Brain pericyte (primary cell): ENCODE results near the gene MCM8.

Experiments
- DNase-seq: peaks from one replicate; pipeline ENCODE4 v3.0.0-alpha.2; 2012; ENCODE audit warnings: low read depth, low spot score

Gene MCM8

DNA sequence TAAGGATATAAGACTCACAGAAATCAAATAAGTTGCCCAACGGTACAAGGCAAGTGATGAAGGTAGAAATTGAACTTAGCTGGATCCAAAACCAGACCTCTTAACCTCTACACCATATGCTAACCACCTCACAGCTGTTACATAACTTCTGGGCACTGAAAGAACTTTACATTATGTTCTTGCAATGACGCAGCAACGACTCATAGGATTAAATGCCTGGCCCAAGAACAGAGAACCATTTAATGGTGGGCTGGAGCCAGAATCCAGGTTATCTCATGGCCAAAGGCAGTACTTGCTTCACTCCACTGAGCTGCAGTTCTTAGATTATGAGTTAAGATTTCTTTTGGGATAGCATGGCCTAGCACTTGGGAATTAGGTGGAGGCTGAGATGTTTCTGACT is 4.5 kb upstream of the MCM8 start:
- no peak for DNase-seq

DNA sequence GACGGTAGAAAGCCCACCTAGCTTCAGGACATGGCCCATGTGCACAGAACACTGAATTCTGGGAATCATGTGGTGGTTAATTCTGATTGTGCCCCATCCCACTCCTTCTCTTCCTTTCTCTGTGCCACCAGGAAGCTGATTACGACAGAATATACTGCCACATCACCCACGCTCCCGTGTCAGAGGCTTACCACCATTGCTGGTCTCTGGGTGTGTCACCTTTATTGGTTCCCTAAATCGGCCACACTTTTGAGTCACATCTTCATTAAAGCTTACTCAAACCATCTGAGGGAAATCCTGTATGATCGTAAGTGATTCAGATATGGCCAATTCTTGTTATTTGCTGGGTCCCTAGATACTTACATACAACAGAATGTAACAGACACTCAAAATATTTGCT is 3.2 kb upstream of the MCM8 start:
- no peak for DNase-seq

GRCh38 chr20:5949943-5950270 is 545 bp upstream of the MCM8 start:
- DNase-seq, result no peak

DNA sequence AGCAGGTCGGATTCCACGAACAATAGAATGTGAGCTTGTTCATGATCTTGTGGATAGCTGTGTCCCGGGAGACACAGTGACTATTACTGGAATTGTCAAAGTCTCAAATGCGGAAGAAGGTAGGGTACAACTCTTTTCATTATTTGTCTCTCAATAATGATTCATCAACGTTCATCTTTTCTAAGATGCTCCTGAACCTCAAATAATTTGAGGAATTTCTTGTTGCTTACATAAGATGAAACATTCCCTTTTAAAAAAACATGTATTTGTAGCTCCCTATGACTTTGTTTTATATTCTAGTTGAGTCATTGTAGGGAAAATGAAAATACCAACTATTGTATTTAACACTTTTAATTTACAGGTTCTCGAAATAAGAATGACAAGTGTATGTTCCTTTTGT is 17.0 kb downstream of the MCM8 start:
- DNase-seq, result no peak

DNA sequence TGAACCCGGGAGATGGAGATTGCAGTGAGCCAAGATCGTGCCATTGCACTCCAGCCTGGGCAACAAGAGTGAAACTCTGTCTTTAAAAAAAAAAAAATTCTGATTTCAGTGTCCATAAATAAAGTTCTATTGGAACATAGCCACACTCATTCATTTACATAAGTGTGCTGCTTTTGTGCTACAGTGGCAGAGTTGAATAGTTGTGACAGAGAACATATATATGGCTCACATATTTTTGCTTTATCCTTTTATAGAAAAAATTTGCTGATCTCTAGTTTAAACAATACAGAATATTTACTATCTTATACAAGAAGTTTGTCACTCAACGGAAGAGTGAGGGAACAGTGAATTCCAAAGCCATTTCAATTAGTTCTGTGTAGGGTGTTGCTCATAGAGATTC is 18.0 kb downstream of the MCM8 start:
- no peak for DNase-seq

DNA sequence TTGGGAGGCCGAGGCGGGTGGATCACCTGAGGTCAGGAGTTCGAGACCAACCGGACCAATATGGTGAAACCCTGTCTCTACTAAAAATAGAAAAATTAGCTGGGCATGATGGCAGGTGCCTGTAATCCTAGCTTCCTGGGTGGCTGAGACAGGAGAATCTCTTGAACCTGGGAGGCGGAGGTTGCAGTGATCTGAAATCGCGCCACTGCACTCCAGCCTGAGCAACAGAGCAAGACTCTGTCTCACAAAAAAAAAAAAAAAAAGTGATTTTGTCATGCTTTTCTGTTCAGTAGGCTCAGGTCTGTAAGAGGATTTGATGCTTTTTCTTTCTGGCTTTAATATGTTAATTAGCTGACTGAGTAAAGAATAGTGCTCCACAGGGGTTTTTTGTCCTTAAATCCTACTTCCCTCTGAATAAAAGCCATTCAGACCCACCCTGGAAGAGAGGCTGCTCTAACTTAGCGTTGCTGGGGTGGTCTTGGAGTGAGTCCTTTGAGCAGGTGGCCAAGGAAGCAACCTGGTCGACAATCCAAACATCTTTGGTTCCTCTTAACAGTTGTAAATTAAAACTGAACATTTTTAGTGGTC is 19.0 kb downstream of the MCM8 start:
- DNase-seq, result no peak

GRCh38 chr20:5969940-5970339 is 19.5 kb downstream of the MCM8 start:
- DNase-seq, result no peak

DNA sequence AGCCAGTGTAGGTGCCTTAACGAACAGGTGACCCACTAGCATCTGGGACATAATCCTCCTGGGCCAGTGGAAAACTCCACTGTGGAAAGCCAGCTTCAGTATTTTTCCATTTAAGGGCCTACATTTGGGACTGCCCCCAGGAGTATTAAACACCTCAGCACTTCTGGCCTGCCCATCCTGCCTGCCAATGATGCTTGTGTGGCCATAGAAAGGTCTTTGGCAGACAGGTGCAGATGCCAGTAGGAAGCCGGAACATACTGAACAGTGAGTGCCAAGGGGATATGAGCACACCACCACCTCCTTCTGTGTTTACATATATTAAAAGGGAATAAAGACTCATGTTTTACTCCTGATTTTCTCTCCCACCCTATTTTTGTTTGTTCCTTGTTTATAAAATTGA is 19.9 kb downstream of the MCM8 start:
- DNase-seq, result no peak

DNA sequence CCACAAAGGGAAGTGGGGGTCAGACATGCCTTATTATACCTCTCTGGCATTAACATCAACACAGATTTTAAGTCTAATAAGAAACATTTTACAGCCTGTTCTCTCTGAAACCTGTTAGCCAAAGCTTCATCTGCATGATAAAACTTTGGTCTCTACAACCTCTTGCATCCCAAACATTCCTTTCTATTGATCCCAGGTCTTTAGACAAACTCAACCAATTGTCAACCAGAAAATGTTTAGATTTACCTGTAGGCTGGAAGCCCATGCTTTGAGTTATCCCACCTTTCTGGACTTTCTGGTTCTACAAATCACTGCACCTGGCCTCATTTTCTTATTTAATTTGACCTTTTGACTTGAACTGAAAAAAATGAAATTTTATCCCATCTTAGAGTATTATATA is 20.8 kb downstream of the MCM8 start:
- no peak for DNase-seq

DNA sequence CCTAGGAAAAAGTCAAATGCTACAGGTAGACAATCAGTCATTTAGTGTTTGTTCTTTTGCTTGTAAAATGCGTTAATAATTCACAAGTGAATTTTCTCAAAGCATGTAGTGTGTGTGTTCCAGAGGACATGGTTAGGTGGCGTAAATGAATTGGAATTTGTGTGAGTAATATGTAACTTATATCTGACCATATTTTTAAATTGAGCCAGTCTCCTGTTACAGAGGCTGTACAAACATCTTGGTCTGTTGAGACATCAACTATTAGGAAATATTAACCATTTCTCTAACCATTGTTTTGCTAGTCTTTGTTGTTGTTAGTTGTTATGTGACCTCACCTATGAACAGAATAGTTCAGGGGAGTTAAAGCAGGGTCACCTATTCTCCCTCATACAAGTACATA is 22.7 kb downstream of the MCM8 start:
- DNase-seq, result peak; percentile 22

DNA sequence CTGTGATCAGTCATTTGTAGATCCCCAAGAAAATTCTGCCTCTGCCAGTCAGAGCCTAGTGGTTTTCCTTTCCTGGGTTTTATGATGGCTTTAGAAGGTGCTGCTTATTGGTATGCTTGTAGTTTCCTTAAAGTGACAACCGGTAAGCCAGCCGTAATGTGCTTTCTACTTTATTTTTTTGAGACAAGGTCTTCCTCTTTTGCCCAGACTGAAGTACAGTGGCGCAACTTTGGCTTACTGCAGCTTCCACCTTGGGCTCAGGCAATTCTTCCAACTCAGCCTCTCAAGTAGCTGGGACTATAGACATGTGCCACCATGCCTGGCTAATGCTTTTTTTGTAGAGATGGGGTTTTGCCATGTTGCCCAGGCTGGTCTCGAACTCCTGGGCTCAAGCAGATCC is 23.5 kb downstream of the MCM8 start:
- no peak for DNase-seq

DNA sequence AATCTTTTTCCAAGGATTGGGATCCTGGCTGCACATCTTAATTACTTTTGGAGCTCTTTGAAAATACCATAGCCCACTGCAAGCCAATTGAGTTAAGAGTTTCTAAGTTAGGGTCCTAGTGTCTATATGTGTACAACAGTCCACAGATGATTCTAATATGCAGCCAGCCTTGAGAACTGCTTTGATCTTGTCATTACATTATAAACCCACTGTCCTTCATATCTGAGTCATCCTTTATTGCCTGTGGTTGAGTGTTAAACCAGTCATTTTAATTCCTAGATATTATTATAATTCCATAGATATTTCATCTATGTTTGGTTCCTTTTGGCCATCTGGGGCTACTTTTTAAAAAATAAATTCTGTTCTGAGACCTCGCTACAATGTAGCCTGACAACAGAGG is 24.1 kb downstream of the MCM8 start:
- DNase-seq, result no peak

DNA sequence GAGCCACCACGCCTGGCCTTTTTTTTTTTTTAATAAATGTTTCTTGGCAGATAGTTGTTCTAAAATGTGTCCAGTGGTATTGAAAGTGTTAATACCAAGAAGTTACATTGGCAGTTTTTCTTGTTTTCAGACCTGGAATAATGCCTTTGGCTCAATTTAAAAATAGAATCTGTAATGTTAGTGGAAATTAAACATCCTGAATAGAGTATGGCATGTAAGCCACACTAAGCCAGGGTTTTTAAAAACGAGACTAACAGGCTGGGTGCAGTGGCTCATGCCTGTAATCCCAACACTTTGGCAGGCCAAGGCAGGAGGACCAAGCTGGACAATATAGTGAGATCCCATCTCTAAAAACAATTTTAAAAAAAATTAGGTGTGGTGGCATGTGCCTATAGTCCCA is 25.3 kb downstream of the MCM8 start:
- DNase-seq, result no peak

DNA sequence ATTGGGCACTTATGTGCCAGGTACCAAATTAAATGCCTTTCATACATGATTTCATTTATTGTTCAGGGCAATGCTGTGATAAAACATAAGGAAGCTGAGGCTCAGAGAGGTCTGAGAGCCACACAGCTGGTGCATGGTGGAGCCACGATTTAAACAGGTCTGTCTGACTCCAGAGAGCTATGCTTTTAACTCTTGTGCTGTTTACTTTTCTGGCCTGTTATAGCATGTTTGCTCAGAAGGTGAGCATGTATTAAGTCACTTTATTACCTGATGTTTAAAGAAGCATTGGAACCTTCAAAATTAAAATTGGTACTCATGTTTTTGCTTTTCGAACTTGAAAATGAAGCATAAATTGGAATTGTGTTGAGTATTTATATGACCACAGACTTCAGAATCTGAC is 26.8 kb downstream of the MCM8 start:
- no peak for DNase-seq

DNA sequence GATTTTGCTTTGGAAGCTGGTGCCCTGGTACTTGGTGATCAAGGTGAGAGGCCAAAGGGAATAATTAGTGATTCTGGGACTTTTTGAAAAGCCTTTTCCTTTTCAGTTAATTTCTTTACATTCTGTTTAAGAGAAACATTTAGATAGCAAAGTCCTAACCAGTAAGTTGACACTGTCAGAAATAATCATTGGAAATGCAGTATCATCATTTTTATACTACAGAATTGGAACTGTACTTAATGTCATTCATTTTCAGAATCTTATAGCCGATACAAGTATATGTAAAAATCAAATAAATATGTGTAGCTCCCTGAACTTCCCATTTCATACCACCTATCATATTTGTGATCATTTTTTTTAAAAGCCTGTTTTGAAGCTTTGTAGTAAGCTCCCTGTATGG is 27.5 kb downstream of the MCM8 start:
- no peak for DNase-seq

GRCh38 chr20:5979801-5980200 is 29.3 kb downstream of the MCM8 start:
- no peak for DNase-seq

- no peak for DNase-seq
Measured at GRCh38 chr20:5980720-5981538, 30.5 kb downstream of the MCM8 start.

DNA sequence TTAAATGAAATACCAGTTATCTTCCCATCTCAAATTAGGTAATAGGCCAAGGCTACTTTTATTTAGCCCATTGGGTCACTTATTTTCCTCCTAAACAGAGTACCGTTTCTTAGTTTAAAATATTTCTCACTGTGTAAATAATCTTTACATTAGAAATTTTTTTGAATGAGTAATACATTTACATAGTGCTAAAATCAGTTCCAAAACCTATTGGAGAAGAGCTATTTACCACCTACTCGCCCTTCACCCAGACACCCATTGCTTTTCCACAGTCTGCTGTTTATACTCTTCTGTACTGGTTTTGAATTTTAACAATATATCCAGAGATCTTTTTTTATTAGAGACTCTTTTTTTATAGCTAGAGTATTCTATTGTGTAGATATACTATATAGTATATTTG is 36.9 kb downstream of the MCM8 start:
- DNase-seq, result no peak

- no peak for DNase-seq
Measured at GRCh38 chr20:5989539-5989938, 39.1 kb downstream of the MCM8 start.

DNA sequence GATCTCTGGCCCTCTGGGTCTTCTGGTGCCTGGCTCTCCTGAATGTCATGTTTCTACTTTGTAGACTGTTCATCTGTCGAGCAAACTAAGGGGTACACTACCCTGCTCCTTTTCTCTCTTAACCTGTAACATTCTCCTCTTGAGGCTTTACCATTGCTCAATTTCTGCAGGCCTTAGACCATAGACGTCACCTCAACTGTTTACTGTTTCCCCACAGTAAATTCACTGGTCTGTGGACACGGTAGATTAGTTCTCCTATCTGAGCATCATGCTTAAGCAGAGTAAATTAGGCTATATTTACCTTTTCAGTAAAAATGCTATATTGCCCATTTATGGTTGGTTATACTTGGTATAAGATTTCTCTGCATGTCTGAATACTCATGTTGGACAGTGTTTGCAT is 40.5 kb downstream of the MCM8 start:
- no peak for DNase-seq

DNA sequence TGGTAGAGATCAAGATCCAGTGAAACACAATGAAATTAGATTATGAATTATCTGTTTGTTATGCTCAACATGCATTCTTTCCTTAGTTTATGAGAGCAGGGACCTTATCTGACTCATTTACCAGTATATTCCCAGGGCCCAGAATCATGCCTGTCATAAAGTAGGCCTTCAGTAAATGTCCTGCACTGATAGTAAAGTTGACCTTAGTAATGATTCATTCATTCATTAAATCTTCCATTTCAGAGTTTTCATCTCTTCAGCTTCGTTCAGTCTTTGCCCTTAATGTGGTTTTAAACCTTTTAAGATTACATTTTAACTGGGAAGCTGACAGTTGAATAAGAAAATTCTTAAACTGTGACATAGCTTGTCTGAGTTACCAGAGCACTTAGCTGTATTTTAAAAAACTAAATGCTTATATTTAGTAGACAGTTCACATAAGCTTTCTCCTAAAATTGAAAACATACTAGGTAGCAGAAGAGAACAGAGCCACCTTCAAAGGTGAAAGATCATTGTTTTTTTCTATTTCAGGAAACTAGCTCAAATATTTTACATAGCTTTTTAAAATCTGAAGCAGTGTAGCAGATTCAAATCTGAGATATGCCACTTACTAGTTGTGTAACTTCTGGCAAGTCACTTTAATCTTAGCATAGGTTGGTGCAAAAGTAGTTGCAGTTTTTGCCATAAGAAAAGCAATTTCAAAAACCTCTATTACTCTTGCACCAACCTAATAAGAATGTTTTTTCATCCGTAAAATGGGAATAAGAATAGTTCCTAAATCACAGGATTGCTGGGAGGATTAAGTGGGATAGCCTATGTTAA is 41.4 kb downstream of the MCM8 start:
- DNase-seq, result no peak

GRCh38 chr20:5996765-5997164 is 46.3 kb downstream of the MCM8 start:
- DNase-seq, result no peak

GRCh38 chr20:5999783-6000182 is 49.3 kb downstream of the MCM8 start:
- DNase-seq, result no peak
